HepG2 (cell line): Measurements from ENCODE around the gene ZMYM3. TPM values are rescaled to one million over a fixed set of nuclear protein-coding genes. Genes with fewer than 3 reads are reported as not detected.

Experiments
- ARNTL ChIP-seq: sonication (generic); formaldehyde crosslinking; IDR thresholded peaks from 2 replicates; pipeline ENCODE4 v1.4.0; 2020; ENCODE audit warnings: mild to moderate bottlenecking, missing genetic modification reagents
- BRD4 ChIP-seq: sonication (generic); formaldehyde crosslinking; IDR thresholded peaks from 2 replicates; pipeline ENCODE4 v1.4.0; 2020; ENCODE audit warnings: missing genetic modification reagents
- CENPT ChIP-seq: sonication (generic); formaldehyde crosslinking; IDR thresholded peaks from 2 replicates; pipeline ENCODE4 v1.8.0; 2022; ENCODE audit warnings: low read depth, mild to moderate bottlenecking, moderate library complexity, missing genetic modification reagents
- EEA1 ChIP-seq: sonication (generic); formaldehyde crosslinking; IDR thresholded peaks from 2 replicates; pipeline ENCODE4 v1.5.1; 2020; ENCODE audit warnings: mild to moderate bottlenecking, missing genetic modification reagents, borderline replicate concordance
- FOXK2 ChIP-seq: fragments of 450-650 bp; IDR thresholded peaks from 2 replicates; pipeline ENCODE4 v1.6.1; 2016
- GATAD1 ChIP-seq: IDR thresholded peaks from 2 replicates; pipeline ENCODE4 v1.6.1; 2016; ENCODE audit warnings: missing genetic modification reagents, missing compliant biosample characterization
- HDAC2 ChIP-seq: sonication (generic); formaldehyde crosslinking; IDR thresholded peaks from 2 replicates; pipeline ENCODE4 v1.4.0; 2020; ENCODE audit warnings: missing genetic modification reagents
- IKZF5 ChIP-seq: IDR thresholded peaks from 2 replicates; pipeline ENCODE4 v1.6.1; 2018; ENCODE audit warnings: missing genetic modification reagents, mild to moderate bottlenecking, missing compliant biosample characterization
- KAT8 ChIP-seq: IDR thresholded peaks from 2 replicates; pipeline ENCODE4 v1.6.1; 2016; ENCODE audit warnings: missing genetic modification reagents, missing compliant biosample characterization
- KDM4B ChIP-seq: sonication (generic); formaldehyde crosslinking; IDR thresholded peaks from 2 replicates; pipeline ENCODE4 v1.4.0; 2020; ENCODE audit warnings: missing genetic modification reagents
- MED1 ChIP-seq: sonication (generic); formaldehyde crosslinking; IDR thresholded peaks from 2 replicates; pipeline ENCODE4 v1.4.0; 2020; ENCODE audit warnings: missing genetic modification reagents
- SKIL ChIP-seq: sonication (generic); formaldehyde crosslinking; IDR thresholded peaks from 2 replicates; pipeline ENCODE4 v1.8.0; 2022; ENCODE audit warnings: missing genetic modification reagents, mild to moderate bottlenecking, moderate library complexity, borderline replicate concordance
- SRY ChIP-seq: sonication (generic); formaldehyde crosslinking; IDR thresholded peaks from 2 replicates; pipeline ENCODE4 v1.8.0; 2022; ENCODE audit warnings: mild to moderate bottlenecking, missing genetic modification reagents
- ZFP82 ChIP-seq: sonication (generic); formaldehyde crosslinking; IDR thresholded peaks from 2 replicates; pipeline ENCODE4 v1.5.1; 2020; ENCODE audit warnings: mild to moderate bottlenecking, missing genetic modification reagents, borderline replicate concordance
- ZNF260 ChIP-seq: sonication (generic); formaldehyde crosslinking; IDR thresholded peaks from 2 replicates; pipeline ENCODE4 v1.4.0; 2020; ENCODE audit warnings: missing genetic modification reagents, low read depth, mild to moderate bottlenecking, borderline replicate concordance
- ZNF343 ChIP-seq: sonication (generic); formaldehyde crosslinking; IDR thresholded peaks from 2 replicates; pipeline ENCODE4 v1.4.0; 2020; ENCODE audit warnings: mild to moderate bottlenecking, missing genetic modification reagents
- ZNF709 ChIP-seq: sonication (generic); formaldehyde crosslinking; IDR thresholded peaks from 2 replicates; pipeline ENCODE4 v1.5.0; 2020; ENCODE audit warnings: mild to moderate bottlenecking, missing genetic modification reagents
- ZNF891 ChIP-seq: sonication (generic); formaldehyde crosslinking; IDR thresholded peaks from 2 replicates; pipeline ENCODE4 v1.5.0; 2020; ENCODE audit warnings: mild to moderate bottlenecking, missing genetic modification reagents
- polyA plus RNA-seq, 8 experiments: library from polyadenylated mRNA; depleted of rRNA in 3 of 8; stranded (reverse) in 7 of 8; unstranded in 1 of 8; fragments of >200 nt; fragmentation: Illumina TruSeq in 4 of 8; extraction: Trizol in 4 of 8; gene quantifications; 2 replicates each; pipeline versions ENCODE4 v1.2.1 to v1.2.3, GENCODE V29; 2011 to 2016; ENCODE audit warnings: low read depth in 4 of 8, missing spikeins in 1 of 8, mixed read lengths in 1 of 8; ENCODE audit not compliant: insufficient read depth in 1 of 8
- total RNA-seq, 5 experiments: library from RNA; depleted of rRNA; stranded (reverse); fragments of >200 nt; fragmentation: Illumina TruSeq; extraction: Trizol; gene quantifications; 2 replicates each; pipeline ENCODE4 v1.2.3, GENCODE V29; 2016; ENCODE audit warnings: low read depth in 1 of 5
- TF ChIP-seq, protein P1 (sequence below): sonication (generic); formaldehyde crosslinking; IDR thresholded peaks from 2 replicates; pipeline ENCODE4 v1.5.0; 2020; ENCODE audit warnings: mild to moderate bottlenecking, missing genetic modification reagents

Gene ZMYM3
- total and polyA plus RNA-seq, 2 of the 13 experiments (the other 11 are each of a cell fraction or from before 2014, with no cell fraction given) = 26.4 to 35.4 TPM

GRCh38 chrX:71217298-71217697 lies 36.6 kb downstream of the ZMYM3 start (continued):
- TF ChIP-seq, protein P1, sequence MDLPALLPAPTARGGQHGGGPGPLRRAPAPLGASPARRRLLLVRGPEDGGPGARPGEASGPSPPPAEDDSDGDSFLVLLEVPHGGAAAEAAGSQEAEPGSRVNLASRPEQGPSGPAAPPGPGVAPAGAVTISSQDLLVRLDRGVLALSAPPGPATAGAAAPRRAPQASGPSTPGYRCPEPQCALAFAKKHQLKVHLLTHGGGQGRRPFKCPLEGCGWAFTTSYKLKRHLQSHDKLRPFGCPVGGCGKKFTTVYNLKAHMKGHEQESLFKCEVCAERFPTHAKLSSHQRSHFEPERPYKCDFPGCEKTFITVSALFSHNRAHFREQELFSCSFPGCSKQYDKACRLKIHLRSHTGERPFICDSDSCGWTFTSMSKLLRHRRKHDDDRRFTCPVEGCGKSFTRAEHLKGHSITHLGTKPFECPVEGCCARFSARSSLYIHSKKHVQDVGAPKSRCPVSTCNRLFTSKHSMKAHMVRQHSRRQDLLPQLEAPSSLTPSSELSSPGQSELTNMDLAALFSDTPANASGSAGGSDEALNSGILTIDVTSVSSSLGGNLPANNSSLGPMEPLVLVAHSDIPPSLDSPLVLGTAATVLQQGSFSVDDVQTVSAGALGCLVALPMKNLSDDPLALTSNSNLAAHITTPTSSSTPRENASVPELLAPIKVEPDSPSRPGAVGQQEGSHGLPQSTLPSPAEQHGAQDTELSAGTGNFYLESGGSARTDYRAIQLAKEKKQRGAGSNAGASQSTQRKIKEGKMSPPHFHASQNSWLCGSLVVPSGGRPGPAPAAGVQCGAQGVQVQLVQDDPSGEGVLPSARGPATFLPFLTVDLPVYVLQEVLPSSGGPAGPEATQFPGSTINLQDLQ (CRISPR knock-in tag) = no peak
- TF ChIP-seq MED1 (CRISPR knock-in tag) (peak; percentile 73), ZNF343 (CRISPR knock-in tag) (no peak), ZFP82 (CRISPR knock-in tag) (no peak), HDAC2 (CRISPR knock-in tag) (no peak), EEA1 (no peak), SRY (CRISPR knock-in tag) (no peak), BRD4 (CRISPR knock-in tag) (no peak), ZNF709 (CRISPR knock-in tag) (no peak), ZNF891 (no peak), KDM4B (CRISPR knock-in tag) (no peak), ZNF260 (CRISPR knock-in tag) (no peak), ARNTL (CRISPR knock-in tag) (no peak), GATAD1 (CRISPR knock-in tag) (no peak), CENPT (CRISPR knock-in tag) (no peak), SKIL (CRISPR knock-in tag) (no peak), KAT8 (CRISPR knock-in tag) (no peak), FOXK2 (no peak), IKZF5 (no peak)
